Parathyroid adenoma (tissue), 2 donors: ENCODE measurements around the gene F13A1.
"Not testable (repeated sequence)": the region's sequence is repeated elsewhere in the genome, so short reads cannot be mapped to it uniquely, and the experiment has no call there.

Experiments
- H2AFZ ChIP-seq: fragments of 300-600 bp; sonication (generic); one replicate; pipeline ENCODE4 v1.7.0; 2017; ENCODE audit warnings: antibody characterized with exemption, mild to moderate bottlenecking
- H3K27ac ChIP-seq: fragments of 300-600 bp; sonication (generic); one replicate; pipeline ENCODE4 v1.7.0; 2017
- H3K27me3 ChIP-seq: fragments of 300-600 bp; sonication (generic); one replicate; pipeline ENCODE4 v1.7.0; 2017; ENCODE audit warnings: low read length; ENCODE audit not compliant: control insufficient read depth, insufficient read depth
- H3K36me3 ChIP-seq: fragments of 300-600 bp; sonication (generic); one replicate; pipeline ENCODE4 v1.7.0; 2017; ENCODE audit warnings: low read length; ENCODE audit not compliant: control insufficient read depth, insufficient read depth
- H3K4me1 ChIP-seq: fragments of 300-600 bp; sonication (generic); one replicate; pipeline ENCODE4 v1.7.0; 2017; ENCODE audit warnings: control low read depth
- H3K4me2 ChIP-seq: fragments of 300-600 bp; sonication (generic); one replicate; pipeline ENCODE4 v1.7.0; 2017; ENCODE audit warnings: low read length
- H3K4me3 ChIP-seq: fragments of 300-600 bp; sonication (generic); one replicate; pipeline ENCODE4 v1.7.0; 2017; ENCODE audit warnings: low read depth, low read length
- H3K79me2 ChIP-seq: fragments of 300-600 bp; sonication (generic); one replicate; pipeline ENCODE4 v1.7.0; 2017; ENCODE audit warnings: control low read depth
- H3K9ac ChIP-seq: fragments of 300-600 bp; sonication (generic); one replicate; pipeline ENCODE4 v1.7.0; 2017; ENCODE audit warnings: mild to moderate bottlenecking
- H3K9me3 ChIP-seq: fragments of 300-600 bp; sonication (generic); one replicate; pipeline ENCODE4 v1.7.0; 2017; ENCODE audit warnings: low read length; ENCODE audit not compliant: control insufficient read depth
- TF ChIP-seq, protein P1 (sequence below): fragments of 300-600 bp; sonication (generic); IDR thresholded peaks from one replicate; pipeline ENCODE4 v1.7.0; 2017; ENCODE audit warnings: antibody characterized with exemption, mild to moderate bottlenecking
- donor health status: primary hyperparathyroidism.

The F13A1 gene

GRCh38 chr6:6314596-6314995, 5.9 kb downstream of the F13A1 start:
- Histone ChIP-seq H3K27me3 (no peaks in the 10 kb centered on the region), H3K27ac (no peak overlapping the region), H3K4me2 (no peak overlapping the region), H3K4me1 (no peaks in the 10 kb centered on the region), H3K79me2 (no peaks in the 10 kb centered on the region), H3K36me3 (no peaks in the 10 kb centered on the region), H3K9me3 (no peaks in the 10 kb centered on the region), H2AFZ (no peak overlapping the region), H3K4me3 (no peak overlapping the region), H3K9ac (no peak overlapping the region)
- TF ChIP-seq, protein P1, sequence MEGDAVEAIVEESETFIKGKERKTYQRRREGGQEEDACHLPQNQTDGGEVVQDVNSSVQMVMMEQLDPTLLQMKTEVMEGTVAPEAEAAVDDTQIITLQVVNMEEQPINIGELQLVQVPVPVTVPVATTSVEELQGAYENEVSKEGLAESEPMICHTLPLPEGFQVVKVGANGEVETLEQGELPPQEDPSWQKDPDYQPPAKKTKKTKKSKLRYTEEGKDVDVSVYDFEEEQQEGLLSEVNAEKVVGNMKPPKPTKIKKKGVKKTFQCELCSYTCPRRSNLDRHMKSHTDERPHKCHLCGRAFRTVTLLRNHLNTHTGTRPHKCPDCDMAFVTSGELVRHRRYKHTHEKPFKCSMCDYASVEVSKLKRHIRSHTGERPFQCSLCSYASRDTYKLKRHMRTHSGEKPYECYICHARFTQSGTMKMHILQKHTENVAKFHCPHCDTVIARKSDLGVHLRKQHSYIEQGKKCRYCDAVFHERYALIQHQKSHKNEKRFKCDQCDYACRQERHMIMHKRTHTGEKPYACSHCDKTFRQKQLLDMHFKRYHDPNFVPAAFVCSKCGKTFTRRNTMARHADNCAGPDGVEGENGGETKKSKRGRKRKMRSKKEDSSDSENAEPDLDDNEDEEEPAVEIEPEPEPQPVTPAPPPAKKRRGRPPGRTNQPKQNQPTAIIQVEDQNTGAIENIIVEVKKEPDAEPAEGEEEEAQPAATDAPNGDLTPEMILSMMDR = no peak

GRCh38 chr6:6312901-6313441, 7.5 kb downstream of the F13A1 start:
- no peak overlapping the region for H3K4me2 ChIP-seq
- no peak overlapping the region for H3K9ac ChIP-seq
- no peak overlapping the region for H2AFZ ChIP-seq
- H3K9me3 ChIP-seq = no peaks in the 10 kb centered on the region
- TF ChIP-seq, protein P1 = no peak
- H3K4me3 ChIP-seq = no peak overlapping the region
- no peak overlapping the region for H3K27ac ChIP-seq
- H3K4me1 ChIP-seq = no peaks in the 10 kb centered on the region
- no peaks in the 10 kb centered on the region for H3K79me2 ChIP-seq
- no peaks in the 10 kb centered on the region for H3K36me3 ChIP-seq
- H3K27me3 ChIP-seq = no peaks in the 10 kb centered on the region

GRCh38 chr6:6305575-6305974, 14.9 kb downstream of the F13A1 start:
- H3K9ac ChIP-seq = no peak overlapping the region
- H3K27me3 ChIP-seq = no peaks in the 10 kb centered on the region
- H3K4me3 ChIP-seq = no peak overlapping the region
- H3K36me3 ChIP-seq = no peaks in the 10 kb centered on the region
- no peaks in the 10 kb centered on the region for H3K4me1 ChIP-seq
- H3K4me2 ChIP-seq = no peak overlapping the region
- H3K79me2 ChIP-seq = no peaks in the 10 kb centered on the region
- no peak overlapping the region for H2AFZ ChIP-seq
- TF ChIP-seq, protein P1 = no peak
- no peaks in the 10 kb centered on the region for H3K9me3 ChIP-seq
- H3K27ac ChIP-seq = no peak overlapping the region

DNA sequence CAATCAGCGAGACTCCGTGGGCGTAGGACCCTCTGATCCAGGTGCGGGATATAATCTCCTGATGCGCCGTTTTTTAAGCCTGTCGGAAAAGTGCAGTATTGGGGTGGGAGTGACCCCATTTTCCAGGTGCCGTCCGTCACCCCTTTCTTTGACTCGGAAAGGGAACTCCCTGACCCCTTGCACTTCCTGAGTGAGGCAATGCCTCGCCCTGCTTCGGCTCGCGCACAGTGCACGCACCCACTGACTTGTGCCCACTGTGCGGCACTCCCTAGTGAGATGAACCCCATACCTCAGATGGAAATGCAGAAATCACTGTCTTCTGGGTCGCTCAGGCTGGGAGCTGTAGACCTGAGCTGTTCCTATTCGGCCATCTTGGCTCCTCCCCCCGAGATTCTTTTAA, 20.1 kb downstream of the F13A1 start:
- H3K9ac ChIP-seq, H3K4me2 ChIP-seq, H2AFZ ChIP-seq, H3K4me3 ChIP-seq, H3K27ac ChIP-seq, H3K9me3 ChIP-seq, H3K79me2 ChIP-seq, H3K4me1 ChIP-seq, H3K27me3 ChIP-seq, H3K36me3 ChIP-seq: not testable (repeated sequence)

- Histone ChIP-seq H3K36me3 (no peaks in the 10 kb centered on the region), H3K4me3 (no peak overlapping the region), H3K4me1 (no peaks in the 10 kb centered on the region), H3K79me2 (no peaks in the 10 kb centered on the region), H3K9ac (no peak overlapping the region), H3K9me3 (no peaks in the 10 kb centered on the region), H3K27ac (no peak overlapping the region), H3K4me2 (no peak overlapping the region), H3K27me3 (no peaks in the 10 kb centered on the region), H2AFZ (no peak overlapping the region)
- TF ChIP-seq, protein P1 = no peak
These were observed 27.1 kb downstream of the F13A1 start for GRCh38 chr6:6293317-6293716.
